ENCODE measurements around the gene TIGIT.

DNA sequence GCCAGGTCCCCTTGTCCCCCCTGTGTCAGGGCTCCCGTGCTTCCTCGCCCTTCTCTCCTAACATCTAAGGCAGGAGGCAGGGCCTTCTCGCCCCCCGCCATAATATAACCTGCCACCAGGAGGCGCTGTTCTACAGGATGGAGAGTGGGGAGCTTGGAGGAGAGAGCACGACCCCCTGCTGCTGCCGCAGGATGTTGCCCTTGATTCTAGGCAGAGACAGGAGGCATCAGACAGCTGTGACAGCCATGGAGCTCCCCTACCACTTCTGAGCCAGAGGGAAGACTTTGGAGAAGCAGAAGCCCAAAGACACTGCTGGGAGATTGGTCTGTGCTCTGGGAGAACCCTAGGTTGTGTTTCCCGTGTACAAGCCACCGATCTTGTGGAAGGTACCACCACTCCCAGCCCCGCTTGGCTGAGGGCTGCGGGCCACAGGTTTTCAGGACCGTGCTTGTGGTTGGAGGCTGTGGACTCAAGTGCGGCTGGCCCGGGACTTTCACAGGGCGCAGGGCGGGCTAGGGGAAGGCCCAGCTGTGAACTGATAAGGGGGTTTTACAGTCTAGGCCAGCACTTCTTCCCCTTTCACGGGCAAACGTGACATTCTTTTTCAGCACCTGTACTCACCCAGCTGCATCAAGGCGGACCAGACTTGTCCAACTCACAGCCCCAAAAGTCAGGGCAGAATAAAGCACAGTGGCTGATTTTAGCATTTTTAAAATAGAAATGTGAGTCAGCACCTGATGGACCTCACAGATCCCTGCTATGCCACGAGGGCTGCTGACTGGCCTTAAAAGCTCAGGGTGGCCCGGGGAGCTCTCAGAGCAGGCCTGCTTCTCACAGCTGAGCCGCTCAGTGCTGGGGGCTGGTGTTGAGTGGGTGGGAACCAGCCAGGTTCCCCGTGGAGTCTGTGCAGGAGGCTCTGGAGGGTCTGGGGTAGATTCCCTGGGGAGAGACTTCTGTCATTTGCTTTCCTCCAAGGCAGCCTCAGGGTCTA lies 2.6 kb upstream of the TIGIT start:
- TF ChIP-seq YY1 (IDR thresholded peaks at IDR 0.05; ENCODE audit: insufficient read depth, insufficient read length) (no peak), SUZ12 (IDR thresholded peaks at IDR 0.05; ENCODE audit: extremely low read depth, insufficient read depth, insufficient read length) (no peak)
